Activated CD4-positive, alpha-beta T cell treated with anti-CD3 and anti-CD28 coated beads, Interleukin-2, amount 10 ng/mL, durations not matched to agents 24 days and 14 days (primary cell): ENCODE measurements around the gene LDB1. TPM values are rescaled to one million over a fixed set of nuclear protein-coding genes. Genes with fewer than 3 reads are reported as not detected.

Experiments
- total RNA-seq: library from RNA; stranded (reverse); gene quantifications from 2 replicates; pipeline ENCODE4 v1.2.3, GENCODE V29; 2022

The LDB1 gene
- total RNA-seq, 1 donor from 2014 or later = 78.2 TPM

Other genes with a start within 250 kb of the LDB1 start
- 20.9 and 23.2 TPM in 2 replicates for gene ARMH3, start 64.2 kb downstream of the LDB1 start, total RNA-seq
- 22.7 and 25.8 TPM in 2 replicates for gene HPS6, start 55.0 kb downstream of the LDB1 start, total RNA-seq
- 111 and 113 TPM in 2 replicates for gene PPRC1, start 12.7 kb upstream of the LDB1 start, total RNA-seq
- gene NOLC1, start 32.0 kb upstream of the LDB1 start, total RNA-seq = 268 and 281 TPM in 2 replicates
- gene ELOVL3, start 105.9 kb upstream of the LDB1 start, total RNA-seq = 0.14 TPM in 1 of 2 replicates, not detected in the other
- 0.54 and 0.86 TPM in 2 replicates for gene PITX3, start 121.1 kb upstream of the LDB1 start, total RNA-seq
- 45.2 and 47.7 TPM in 2 replicates for gene GBF1, start 125.2 kb upstream of the LDB1 start, total RNA-seq